ENCODE data around the gene SESN1.

DNA sequence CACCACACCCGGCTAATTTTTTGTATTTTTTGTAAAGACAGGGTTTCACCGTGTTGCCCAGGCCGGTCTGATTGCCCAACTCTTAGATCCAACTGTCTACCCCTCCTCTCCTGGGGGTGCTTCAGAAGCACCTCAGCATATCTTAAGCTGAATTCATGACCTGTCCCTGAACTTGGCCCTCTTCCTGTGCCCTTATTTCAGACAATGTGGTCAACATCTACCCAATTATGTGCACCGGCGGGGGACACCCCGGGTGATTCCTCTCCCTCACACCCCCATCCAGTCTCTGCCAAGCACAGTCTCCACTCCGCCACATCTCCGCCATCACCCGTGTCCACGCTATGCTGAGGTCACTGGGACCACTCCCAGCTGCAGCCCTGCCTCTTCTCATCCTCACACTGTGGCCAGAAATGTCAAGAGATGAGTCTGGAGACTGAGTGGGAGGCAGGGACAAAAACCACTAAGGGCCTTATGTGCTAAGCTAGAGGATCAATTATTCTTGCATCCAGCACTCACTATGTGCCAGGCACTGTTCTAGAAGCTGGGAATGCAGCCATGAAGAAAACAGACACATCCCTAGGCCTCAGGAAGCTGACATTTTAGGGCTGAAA lies 134.6 kb downstream of the SESN1 start:
- no peak for TF ChIP-seq POLR2AphosphoS5 (IDR thresholded peaks at IDR 0.05)
- TF ChIP-seq, protein P1, sequence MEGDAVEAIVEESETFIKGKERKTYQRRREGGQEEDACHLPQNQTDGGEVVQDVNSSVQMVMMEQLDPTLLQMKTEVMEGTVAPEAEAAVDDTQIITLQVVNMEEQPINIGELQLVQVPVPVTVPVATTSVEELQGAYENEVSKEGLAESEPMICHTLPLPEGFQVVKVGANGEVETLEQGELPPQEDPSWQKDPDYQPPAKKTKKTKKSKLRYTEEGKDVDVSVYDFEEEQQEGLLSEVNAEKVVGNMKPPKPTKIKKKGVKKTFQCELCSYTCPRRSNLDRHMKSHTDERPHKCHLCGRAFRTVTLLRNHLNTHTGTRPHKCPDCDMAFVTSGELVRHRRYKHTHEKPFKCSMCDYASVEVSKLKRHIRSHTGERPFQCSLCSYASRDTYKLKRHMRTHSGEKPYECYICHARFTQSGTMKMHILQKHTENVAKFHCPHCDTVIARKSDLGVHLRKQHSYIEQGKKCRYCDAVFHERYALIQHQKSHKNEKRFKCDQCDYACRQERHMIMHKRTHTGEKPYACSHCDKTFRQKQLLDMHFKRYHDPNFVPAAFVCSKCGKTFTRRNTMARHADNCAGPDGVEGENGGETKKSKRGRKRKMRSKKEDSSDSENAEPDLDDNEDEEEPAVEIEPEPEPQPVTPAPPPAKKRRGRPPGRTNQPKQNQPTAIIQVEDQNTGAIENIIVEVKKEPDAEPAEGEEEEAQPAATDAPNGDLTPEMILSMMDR (IDR thresholded peaks at IDR 0.05), result no peak
- no peak for TF ChIP-seq POLR2A (IDR thresholded peaks at IDR 0.05)

Measured in upper lobe of left lung (tissue), 4 donors.